ENCODE data around the gene MSRB3. TPM values are rescaled to one million over a fixed set of nuclear protein-coding genes. Genes with fewer than 3 reads are reported as not detected.

Gene MSRB3
- total RNA-seq, 3 donors from 2014 or later = 8.1 to 154 (median 18.3) TPM

DNA sequence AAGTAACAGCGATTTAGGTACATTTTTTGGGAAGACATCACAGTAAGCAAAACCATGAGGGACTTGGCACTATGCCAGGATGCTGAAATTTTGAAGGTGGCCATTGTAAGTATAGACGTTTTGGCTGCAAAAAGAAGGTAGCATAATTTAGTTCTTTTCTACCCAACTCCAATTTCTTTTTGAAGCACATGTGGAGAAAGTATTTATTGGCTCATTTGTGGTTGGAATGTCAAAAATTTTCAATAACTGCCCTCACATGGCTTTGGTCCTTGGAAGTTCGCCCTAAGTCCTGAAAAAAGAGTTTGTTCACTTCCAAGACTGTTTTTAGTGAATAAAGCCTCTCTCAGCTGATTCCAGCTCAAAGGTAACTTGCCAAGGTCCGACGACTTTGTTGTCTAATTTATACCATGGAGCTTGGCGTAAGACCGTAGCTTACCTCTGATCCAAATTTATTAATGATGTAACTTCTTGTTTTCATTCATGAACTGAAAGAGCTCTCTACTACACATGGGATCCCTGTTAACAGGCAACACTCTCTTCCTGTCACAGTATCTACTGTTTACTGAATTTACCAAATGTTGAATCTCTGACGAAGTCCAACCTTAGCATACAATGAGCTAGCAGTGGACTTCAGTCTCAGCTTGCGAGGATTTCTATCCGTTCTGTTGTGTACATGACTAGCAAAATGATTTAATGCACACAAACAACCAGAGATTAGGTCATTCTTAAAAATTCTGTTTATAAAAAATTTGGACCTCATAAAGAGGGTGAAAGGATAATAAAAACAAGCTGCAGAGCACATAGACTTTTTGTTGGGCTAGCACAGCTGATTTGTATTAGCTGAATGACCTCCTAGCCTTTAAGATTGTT, 49.0 kb downstream of the MSRB3 start:
- TF ChIP-seq, protein P1, sequence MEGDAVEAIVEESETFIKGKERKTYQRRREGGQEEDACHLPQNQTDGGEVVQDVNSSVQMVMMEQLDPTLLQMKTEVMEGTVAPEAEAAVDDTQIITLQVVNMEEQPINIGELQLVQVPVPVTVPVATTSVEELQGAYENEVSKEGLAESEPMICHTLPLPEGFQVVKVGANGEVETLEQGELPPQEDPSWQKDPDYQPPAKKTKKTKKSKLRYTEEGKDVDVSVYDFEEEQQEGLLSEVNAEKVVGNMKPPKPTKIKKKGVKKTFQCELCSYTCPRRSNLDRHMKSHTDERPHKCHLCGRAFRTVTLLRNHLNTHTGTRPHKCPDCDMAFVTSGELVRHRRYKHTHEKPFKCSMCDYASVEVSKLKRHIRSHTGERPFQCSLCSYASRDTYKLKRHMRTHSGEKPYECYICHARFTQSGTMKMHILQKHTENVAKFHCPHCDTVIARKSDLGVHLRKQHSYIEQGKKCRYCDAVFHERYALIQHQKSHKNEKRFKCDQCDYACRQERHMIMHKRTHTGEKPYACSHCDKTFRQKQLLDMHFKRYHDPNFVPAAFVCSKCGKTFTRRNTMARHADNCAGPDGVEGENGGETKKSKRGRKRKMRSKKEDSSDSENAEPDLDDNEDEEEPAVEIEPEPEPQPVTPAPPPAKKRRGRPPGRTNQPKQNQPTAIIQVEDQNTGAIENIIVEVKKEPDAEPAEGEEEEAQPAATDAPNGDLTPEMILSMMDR (IDR thresholded peaks at IDR 0.05) = no peak
- ATAC-seq (no peak), DNase-seq (no peak)
- Histone ChIP-seq H3K4me1 (ENCODE audit: low read depth) (no peaks in the 10 kb centered on the region), H3K4me3 (no peak overlapping the region), H3K9me3 (no peaks in the 10 kb centered on the region), H3K36me3 (ENCODE audit: low read depth) (no peaks in the 10 kb centered on the region)
- intact Hi-C loops (cut with DNase I, micrococcal nuclease) = no loop called here

DNA sequence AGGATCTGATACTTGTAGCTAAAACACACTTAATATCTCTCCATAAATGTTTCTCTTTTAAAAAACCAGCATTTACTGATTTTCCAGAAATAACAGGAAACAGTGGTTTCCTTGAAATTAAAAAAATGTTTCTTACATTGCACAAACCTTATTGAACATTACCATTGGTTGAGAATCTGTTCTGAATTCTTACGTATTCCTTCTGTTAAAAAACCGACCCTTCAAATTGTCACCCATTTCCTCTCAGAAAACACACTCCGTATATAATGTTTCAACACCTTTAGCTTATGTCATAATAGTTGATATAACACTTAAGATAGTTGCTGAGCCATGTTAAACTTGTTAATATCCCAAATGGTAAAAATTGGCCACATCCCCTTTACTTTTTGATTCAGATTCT, 51.2 kb downstream of the MSRB3 start:
- TF ChIP-seq, protein P1 (IDR thresholded peaks at IDR 0.05) = no peak
- no peak for ATAC-seq

DNA sequence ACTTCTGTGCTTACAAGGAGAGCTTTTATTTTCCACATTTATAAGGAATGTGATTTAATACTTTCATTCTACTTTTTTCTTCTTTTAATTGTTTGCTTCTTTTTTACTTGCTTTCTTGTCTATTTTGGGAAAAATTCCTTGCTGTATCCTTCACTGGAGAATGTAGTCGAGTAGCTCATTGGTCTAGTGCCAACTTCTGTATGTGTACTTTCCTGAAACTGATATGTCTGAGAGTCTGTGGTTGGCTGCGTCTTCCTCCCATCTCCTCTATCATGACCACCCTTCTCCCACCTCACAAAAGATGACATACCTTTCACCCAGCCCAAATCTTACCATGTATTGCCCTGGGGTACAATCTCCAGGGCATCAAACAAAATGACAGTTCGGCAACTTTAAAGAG, 51.8 kb downstream of the MSRB3 start:
- intact Hi-C loops (cut with DNase I, micrococcal nuclease) = no loop called here
- no peak overlapping the region for H3K4me3 ChIP-seq
- H3K4me1 ChIP-seq (ENCODE audit: low read depth) = no peaks in the 10 kb centered on the region
- TF ChIP-seq, protein P1 (IDR thresholded peaks at IDR 0.05) = no peak
- DNase-seq = no peak
- no peaks in the 10 kb centered on the region for H3K9me3 ChIP-seq
- ATAC-seq = no peak
- H3K36me3 ChIP-seq (ENCODE audit: low read depth) = no peaks in the 10 kb centered on the region

More for the DNA sequence above, 51.2 kb downstream of the MSRB3 start:
- no peaks in the 10 kb centered on the region for H3K9me3 ChIP-seq
- no peak overlapping the region for H3K4me3 ChIP-seq
- H3K36me3 ChIP-seq (ENCODE audit: low read depth) = no peaks in the 10 kb centered on the region
- DNase-seq = no peak
- H3K4me1 ChIP-seq (ENCODE audit: low read depth) = no peaks in the 10 kb centered on the region
- intact Hi-C loops (cut with DNase I, micrococcal nuclease) = no loop called here

DNA sequence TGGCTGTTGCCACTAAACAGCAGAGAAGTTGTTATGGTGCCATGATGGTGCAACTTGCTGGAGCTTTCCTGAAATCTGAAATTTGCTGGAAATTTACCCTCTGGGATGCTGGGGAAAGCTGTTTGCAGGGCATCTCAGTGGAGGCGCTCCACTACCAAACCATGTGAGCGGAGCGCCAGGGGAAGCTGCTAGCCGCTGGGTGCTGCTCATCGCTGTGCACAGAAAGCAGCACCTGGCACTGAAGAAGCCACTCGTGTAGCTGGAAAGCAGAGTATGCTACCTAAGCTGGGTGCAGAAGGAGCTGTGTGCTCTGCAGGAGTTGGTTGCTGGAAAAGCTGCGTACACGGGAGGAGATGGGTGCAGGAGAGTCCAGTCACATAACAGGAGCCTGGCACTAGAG, 53.0 kb downstream of the MSRB3 start:
- TF ChIP-seq, protein P1 (IDR thresholded peaks at IDR 0.05) = no peak
- H3K4me3 ChIP-seq = no peak overlapping the region
- no peaks in the 10 kb centered on the region for H3K9me3 ChIP-seq
- no peak for DNase-seq
- no peaks in the 10 kb centered on the region for H3K36me3 ChIP-seq (ENCODE audit: low read depth)
- intact Hi-C loops (cut with DNase I, micrococcal nuclease) = no loop called here
- H3K4me1 ChIP-seq (ENCODE audit: low read depth) = no peaks in the 10 kb centered on the region
- no peak for ATAC-seq

DNA sequence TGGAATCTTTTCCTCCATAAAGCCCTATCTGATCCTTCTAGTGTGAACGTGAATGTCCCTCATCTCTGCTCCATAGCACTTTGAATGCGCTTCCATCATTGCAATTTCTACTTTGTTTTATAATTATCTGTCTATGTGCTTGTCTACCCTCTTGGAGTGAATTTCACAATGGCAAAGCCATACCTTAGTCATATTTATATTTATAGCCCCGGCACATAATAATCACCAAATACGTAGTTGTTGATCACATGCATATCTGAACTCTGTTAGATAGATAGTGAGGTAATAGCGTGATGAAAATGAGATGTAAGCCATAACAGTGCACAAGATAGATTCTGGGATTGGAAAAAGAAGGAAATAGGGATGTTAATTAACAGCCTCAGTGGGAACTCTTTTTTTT, 55.2 kb downstream of the MSRB3 start:
- DNase-seq (no peak), ATAC-seq (no peak)
- TF ChIP-seq, protein P1 (IDR thresholded peaks at IDR 0.05) = no peak
- no peaks in the 10 kb centered on the region for H3K4me1 ChIP-seq (ENCODE audit: low read depth)
- H3K36me3 ChIP-seq (ENCODE audit: low read depth) = no peaks in the 10 kb centered on the region
- intact Hi-C loops (cut with DNase I, micrococcal nuclease) = no loop called here
- H3K9me3 ChIP-seq = no peaks in the 10 kb centered on the region
- H3K4me3 ChIP-seq = no peak overlapping the region
